ENCODE results near the gene KASH5. TPM values are rescaled to one million over a fixed set of nuclear protein-coding genes. Genes with fewer than 3 reads are reported as not detected.

The KASH5 gene
- total RNA-seq, 2 experiments from 2014 or later, result 0.95 TPM; not detected in 1

DNA sequence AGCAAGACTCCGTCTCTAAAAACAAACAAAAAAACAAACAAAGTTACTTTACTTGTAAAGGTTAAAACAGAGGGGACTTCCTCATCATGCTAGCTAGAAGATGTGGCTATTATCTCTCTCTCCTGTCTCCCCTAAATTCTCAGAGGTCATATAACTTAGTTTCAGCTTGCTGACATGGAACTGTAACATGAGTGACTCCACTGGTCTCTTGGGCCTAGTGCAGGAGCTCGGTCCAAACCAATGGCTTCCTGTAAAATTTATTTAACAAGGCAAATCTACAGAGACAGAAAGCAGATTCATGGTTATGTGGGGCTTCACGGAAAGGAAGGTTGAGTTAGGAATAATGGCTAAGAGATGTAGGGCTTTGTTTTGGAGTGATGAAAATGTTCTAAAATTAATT is 9.5 kb upstream of the KASH5 start:
- H3K27me3 Mint-ChIP-seq, result peaks cover 5% of the 10 kb centered on the region
- ATAC-seq, result no peak
- H3K9me3 Mint-ChIP-seq, result peaks cover 3% of the 10 kb centered on the region
- no peaks in the 10 kb centered on the region for H3K4me1 Mint-ChIP-seq (ENCODE audit: low read depth)
- ChIA-PET CTCF (interaction anchor here (2.1 kb wide), 1 partner anchor 13 kb away, joined by 9 read pairs; no protein-coding TSS in a partner anchor), POLR2A (no interaction called here)
- no peak overlapping the region for H3K27ac Mint-ChIP-seq
- H3K36me3 Mint-ChIP-seq (ENCODE audit: low read depth), result peaks cover 2% of the 10 kb centered on the region
- no peak overlapping the region for H3K4me3 Mint-ChIP-seq
- DNase-seq, result no peak
- TF ChIP-seq CTCF (IDR thresholded peaks at IDR 0.05), result no peak
- intact Hi-C loops (cut with micrococcal nuclease), result no loop called here

DNA sequence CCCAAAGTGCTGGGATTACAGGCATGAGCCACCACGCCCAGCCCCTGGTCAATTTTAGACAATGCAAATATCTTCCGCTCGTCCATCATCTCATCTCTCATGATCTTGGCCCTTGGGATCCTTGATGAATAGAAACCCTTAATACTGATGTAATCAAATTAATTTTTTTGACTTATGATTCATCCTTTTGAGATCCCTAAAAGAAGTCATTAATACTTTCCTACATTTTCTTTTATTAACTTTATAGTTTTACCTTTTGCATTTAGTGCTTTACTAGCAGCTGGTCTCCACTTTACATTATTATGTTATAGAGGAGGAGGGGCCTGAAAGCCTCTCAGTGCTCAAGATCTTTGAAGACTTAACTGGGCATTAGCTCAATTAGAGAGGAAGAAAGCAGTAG is 7.7 kb upstream of the KASH5 start:
- Mint-ChIP-seq H3K4me3 (no peak overlapping the region), H3K4me1 (ENCODE audit: low read depth) (no peaks in the 10 kb centered on the region), H3K27ac (no peak overlapping the region), H3K9me3 (peaks cover 3% of the 10 kb centered on the region), H3K36me3 (ENCODE audit: low read depth) (peaks cover 2% of the 10 kb centered on the region), H3K27me3 (peaks cover 5% of the 10 kb centered on the region)
- ChIA-PET POLR2A (interaction anchor here (0.6 kb wide), 1 partner anchor 13 kb away, joined by 3 read pairs; no protein-coding TSS in a partner anchor), CTCF (interaction anchor here (0.8 to 2.1 kb wide), 5 partner anchors 11 to 114 kb away, joined by 3 to 9 read pairs (median 4); no protein-coding TSS in a partner anchor)
- DNase-seq (no peak), ATAC-seq (no peak)
- intact Hi-C loops (cut with micrococcal nuclease), result no loop called here
- no peak for TF ChIP-seq CTCF (IDR thresholded peaks at IDR 0.05)

- TF ChIP-seq CTCF (IDR thresholded peaks at IDR 0.05), result no peak
- no peak overlapping the region for H3K27ac Mint-ChIP-seq
- H3K9me3 Mint-ChIP-seq, result peaks cover 3% of the 10 kb centered on the region
- no peak for ATAC-seq
- no peak overlapping the region for H3K4me3 Mint-ChIP-seq
- peaks cover 2% of the 10 kb centered on the region for H3K36me3 Mint-ChIP-seq (ENCODE audit: low read depth)
- ChIA-PET CTCF (interaction anchor here (1.3 to 2.2 kb wide), 3 partner anchors 9 to 157 kb away, joined by 3 to 14 read pairs (median 6); no protein-coding TSS in a partner anchor), POLR2A (no interaction called here)
- H3K4me1 Mint-ChIP-seq (ENCODE audit: low read depth), result peaks cover 2% of the 10 kb centered on the region
- H3K27me3 Mint-ChIP-seq, result peaks cover 5% of the 10 kb centered on the region
- intact Hi-C loops (cut with micrococcal nuclease), result no loop called here
- DNase-seq, result no peak
Observed at GRCh38 chr19:49382639-49383038, 5.4 kb upstream of the KASH5 start.

GRCh38 chr19:49383599-49383998 is 4.5 kb upstream of the KASH5 start:
- peaks cover 5% of the 10 kb centered on the region for H3K27me3 Mint-ChIP-seq
- POLR2A ChIA-PET, result no interaction called here
- no peak for TF ChIP-seq CTCF (IDR thresholded peaks at IDR 0.05)
- H3K9me3 Mint-ChIP-seq, result peaks cover 3% of the 10 kb centered on the region
- H3K4me3 Mint-ChIP-seq, result no peak overlapping the region
- intact Hi-C loops (cut with micrococcal nuclease), result no loop called here
- H3K4me1 Mint-ChIP-seq (ENCODE audit: low read depth), result peaks cover 2% of the 10 kb centered on the region
- CTCF ChIA-PET, result interaction anchor here (1.1 to 2.2 kb wide), 5 partner anchors 8 to 157 kb away, joined by 3 to 14 read pairs (median 3); no protein-coding TSS in a partner anchor
- ATAC-seq (no peak), DNase-seq (no peak)
- no peak overlapping the region for H3K27ac Mint-ChIP-seq
- H3K36me3 Mint-ChIP-seq (ENCODE audit: low read depth), result peaks cover 2% of the 10 kb centered on the region

GRCh38 chr19:49389406-49389805 is 1.4 kb downstream of the KASH5 start:
- no peaks in the 10 kb centered on the region for H3K36me3 Mint-ChIP-seq (ENCODE audit: low read depth)
- no peaks in the 10 kb centered on the region for H3K9me3 Mint-ChIP-seq
- DNase-seq (no peak), ATAC-seq (no peak)
- H3K27me3 Mint-ChIP-seq, result no peaks in the 10 kb centered on the region
- TF ChIP-seq CTCF (IDR thresholded peaks at IDR 0.05), result no peak
- ChIA-PET POLR2A (interaction anchor here (0.7 kb wide), 1 partner anchor 51 kb away, joined by 3 read pairs; no protein-coding TSS in a partner anchor), CTCF (interaction anchor here (1.3 kb wide), 1 partner anchor 81 kb away, joined by 4 read pairs; no protein-coding TSS in a partner anchor)
- intact Hi-C loops (cut with micrococcal nuclease), result no loop called here
- H3K4me3 Mint-ChIP-seq, result no peak overlapping the region
- peaks cover 10% of the 10 kb centered on the region for H3K4me1 Mint-ChIP-seq (ENCODE audit: low read depth)
- no peak overlapping the region for H3K27ac Mint-ChIP-seq

Data from activated CD8-positive, alpha-beta T cell treated with anti-CD3 and anti-CD28 coated beads for 36 hours (primary cell).